Measurements from ENCODE around the gene LRBA. TPM values are rescaled to one million over a fixed set of nuclear protein-coding genes. Genes with fewer than 3 reads are reported as not detected.

Gene LRBA
- total and polyA plus RNA-seq, 9 of the 15 experiments (the other 6 are each of a cell fraction or from before 2014, with no cell fraction given) = 24.2 to 88.7 (median 59.7) TPM

- TF ChIP-seq IRF2 (CRISPR knock-in tag; IDR thresholded peaks at IDR 0.05) (no peak), RBBP5 (IDR thresholded peaks at IDR 0.05; ENCODE audit: borderline replicate concordance, insufficient read depth, low read length, poor library complexity, severe bottlenecking) (no peak), NFE2 (IDR thresholded peaks at IDR 0.05; ENCODE audit: low read depth) (peak; percentile 57), HSF4 (CRISPR knock-in tag; IDR thresholded peaks at IDR 0.05; ENCODE audit: borderline replicate concordance) (no peak), RCOR1 (IDR thresholded peaks at IDR 0.05; ENCODE audit: borderline replicate concordance in 1 of 2, low read depth in 2 of 2, low read length in 2 of 2) (peak in 1 of 2 experiments; percentile 39; a peak in 1 of 4 replicates), CREB3L1 (IDR thresholded peaks at IDR 0.05; ENCODE audit: borderline replicate concordance, low read depth) (no peak), ZSCAN29 (IDR thresholded peaks at IDR 0.05) (no peak), BRCA1 (IDR thresholded peaks at IDR 0.05) (no peak), BRCA1 (CRISPR knock-in tag; IDR thresholded peaks at IDR 0.05) (no peak), ZNF699 (CRISPR knock-in tag; IDR thresholded peaks at IDR 0.05; ENCODE audit: insufficient replicate concordance) (no peak), ZKSCAN1 (IDR thresholded peaks at IDR 0.05; ENCODE audit: low read depth, low read length) (no peak)
Measured at GRCh38 chr4:150570862-150571261, 444.2 kb downstream of the LRBA start (continued).

All from K562 (cell line).